GM12878 (cell line): ENCODE data around the gene FAM76A. TPM values are rescaled to one million over a fixed set of nuclear protein-coding genes. Genes with fewer than 3 reads are reported as not detected.
"Not testable (repeated sequence)": the region's sequence is repeated elsewhere in the genome, so short reads cannot be mapped to it uniquely, and the experiment has no call there.

Source experiments
- ATAC-seq: fragments of 200-7000 bp; cut with Tn5 transposase; 3 replicates; pipeline ENCODE4 v1.9.1; 2020; ENCODE audit warnings: mild to moderate bottlenecking, moderate library complexity
- BruUV-seq: library from RNA; stranded (reverse); fragments of 400-500 nt; replicated peaks from 2 replicates; lab custom pipeline; 2021; lab: Mats Ljungman, UMichigan
- CTCF ChIA-PET: fragments of 300-600 bp; sonication (Branson Sonifier 250); formaldehyde crosslinking; extraction: SDS; loops from one replicate; lab custom pipeline; 2021; ENCODE audit warnings: inconsistent platforms; lab: Yijun Ruan, JAX
- POLR2A ChIA-PET: fragments of 350-600 bp; formaldehyde crosslinking; extraction: SDS; loops from one replicate; lab custom pipeline; 2021; ENCODE audit warnings: inconsistent platforms; lab: Charles Lee
- RAD21 ChIA-PET: fragments of 300-600 bp; sonication (Branson Sonifier 250); formaldehyde crosslinking; loops from one replicate; lab custom pipeline; 2023; ENCODE audit warnings: antibody characterized with exemption; ENCODE audit not compliant: unreplicated experiment; lab: Charles Lee
- SMC1A ChIA-PET: fragments of 300-600 bp; sonication (Branson Sonifier 250); formaldehyde crosslinking; loops from one replicate; lab custom pipeline; 2023; ENCODE audit not compliant: unreplicated experiment, uncharacterized antibody; lab: Charles Lee
- DNase-seq: peaks from one replicate; pipeline ENCODE4 v3.0.0-alpha.2; 2011; ENCODE audit warnings: low read depth, low spot score
- FAIRE-seq: peaks from 3 replicates; lab custom pipeline; 2011; peaks lifted over from hg19 to GRCh38; lab: Jason Lieb, UNC
- H2AFZ ChIP-seq: 2 replicates; pipeline ENCODE4 v1.6.0; 2011; ENCODE audit warnings: low read depth, low read length, control low read depth; ENCODE audit not compliant: control insufficient read depth
- H3K27ac ChIP-seq: 2 replicates; pipeline ENCODE4 v1.5.1; 2011; ENCODE audit warnings: control low read depth; ENCODE audit not compliant: control insufficient read depth, insufficient read depth
- H3K27me3 ChIP-seq, 2 experiments: replicated peaks in 1 of 2; 2 replicates each; pipeline versions ENCODE4 v1.6.0 to v1.6.1; 2011; ENCODE audit warnings: low read length in 1 of 2; ENCODE audit not compliant: control insufficient read depth in 2 of 2, insufficient read depth in 2 of 2
- H3K36me3 ChIP-seq, 2 experiments: 2 replicates each; pipeline ENCODE4 v1.5.1; 2011; ENCODE audit warnings: low read length in 1 of 2; ENCODE audit not compliant: control insufficient read depth in 2 of 2, insufficient read depth in 2 of 2
- H3K4me1 ChIP-seq: 2 replicates; pipeline ENCODE4 v1.6.1; 2011; ENCODE audit warnings: mild to moderate bottlenecking, low read length, moderate library complexity, mixed read lengths; ENCODE audit not compliant: control insufficient read depth, insufficient read depth
- H3K4me2 ChIP-seq: 2 replicates; pipeline ENCODE4 v1.6.0; 2011; ENCODE audit warnings: control low read depth; ENCODE audit not compliant: control insufficient read depth, insufficient read depth
- H3K4me3 ChIP-seq: fragments of 200-600 bp; sonication (generic); 2 replicates; pipeline ENCODE4 v1.5.1; 2016
- H3K79me2 ChIP-seq: 2 replicates; pipeline ENCODE4 v1.6.0; 2011; ENCODE audit warnings: low read length; ENCODE audit not compliant: control insufficient read depth, insufficient read depth
- H3K9ac ChIP-seq: 2 replicates; pipeline ENCODE4 v1.8.0; 2011; ENCODE audit warnings: low read length, control low read depth, mixed read lengths; ENCODE audit not compliant: control insufficient read depth, insufficient read depth
- H3K9me3 ChIP-seq: replicated peaks from 3 replicates; pipeline ENCODE4 v1.5.1; 2011; ENCODE audit warnings: mild to moderate bottlenecking, low read length; ENCODE audit not compliant: control insufficient read depth, insufficient read depth
- H4K20me1 ChIP-seq: 2 replicates; pipeline ENCODE4 v1.6.0; 2011; ENCODE audit not compliant: control insufficient read depth, insufficient read depth
- EGR1 ChIP-seq, 2 experiments: IDR thresholded peaks; 1 replicate in 1 of 2; 2 replicates in 1 of 2; pipeline ENCODE4 v1.6.1; 2011 to 2012; ENCODE audit warnings: low read depth in 2 of 2, low read length in 2 of 2, borderline replicate concordance in 1 of 2, mild to moderate bottlenecking in 1 of 2, moderate library complexity in 1 of 2
- KDM1A ChIP-seq: fragments of 200-600 bp; sonication (generic); IDR thresholded peaks from 2 replicates; pipeline ENCODE4 v1.6.1; 2016; ENCODE audit warnings: borderline replicate concordance
- NFYB ChIP-seq: IDR thresholded peaks from 2 replicates; pipeline ENCODE4 v1.6.1; 2011; ENCODE audit warnings: low read depth, mild to moderate bottlenecking, low read length, improper control_type of control experiment, moderate library complexity; ENCODE audit not compliant: insufficient read depth
- PAX5 ChIP-seq: IDR thresholded peaks from 2 replicates; pipeline ENCODE4 v1.6.1; 2011; ENCODE audit warnings: low read depth, low read length, borderline replicate concordance
- PAX8 ChIP-seq: fragments of 450-650 bp; IDR thresholded peaks from 2 replicates; pipeline ENCODE4 v1.6.1; 2017; ENCODE audit warnings: mild to moderate bottlenecking, moderate library complexity
- POLR2A ChIP-seq: IDR thresholded peaks from 2 replicates; pipeline ENCODE4 v1.6.1; 2011; ENCODE audit warnings: low read depth, mild to moderate bottlenecking, low read length
- POLR2AphosphoS5 ChIP-seq: IDR thresholded peaks from 2 replicates; pipeline ENCODE4 v1.6.1; 2011; ENCODE audit warnings: mild to moderate bottlenecking, low read length, inconsistent platforms
- SIX5 ChIP-seq: IDR thresholded peaks from 2 replicates; pipeline ENCODE4 v1.6.1; 2011; ENCODE audit warnings: mild to moderate bottlenecking, low read depth, low read length, moderate library complexity; ENCODE audit not compliant: severe bottlenecking
- SREBF2 ChIP-seq: IDR thresholded peaks from 2 replicates; pipeline ENCODE4 v1.6.1; 2012; ENCODE audit warnings: mild to moderate bottlenecking, low read length
- SUZ12 ChIP-seq: fragments of 200-600 bp; sonication (generic); IDR thresholded peaks from one replicate; pipeline ENCODE4 v1.6.1; 2018; ENCODE audit warnings: antibody characterized with exemption, mild to moderate bottlenecking; ENCODE audit not compliant: unreplicated experiment
- WRNIP1 ChIP-seq: IDR thresholded peaks from 2 replicates; pipeline ENCODE4 v1.6.1; 2011; ENCODE audit warnings: low read depth, low read length, improper control_type of control experiment, borderline replicate concordance
- YBX1 ChIP-seq: fragments of 450-650 bp; IDR thresholded peaks from 2 replicates; pipeline ENCODE4 v1.6.1; 2016; ENCODE audit warnings: antibody characterized with exemption
- WGBS: methylation state at CpG from one replicate; pipeline ENCODE4 v1.1.6; 2016; ENCODE audit warnings: low lambda C conversion rate; ENCODE audit not compliant: insufficient replicate concordance, insufficient coverage; ENCODE audit errors: missing lambda C conversion rate; 5-methylcytosine and 5-hydroxymethylcytosine counted together
- in situ Hi-C: fragments of 300-500 bp; cut with MboI; formaldehyde crosslinking; loops from 9 replicates; pipeline ENCODE4 v1.14.3; 2018; ENCODE audit warnings: mixed read lengths
- intact Hi-C: fragments of 100-400 bp; cut with micrococcal nuclease; formaldehyde crosslinking; loops from one replicate; pipeline ENCODE4 v1.14.2; 2022; ENCODE audit not compliant: unreplicated experiment
- polyA plus RNA-seq, 11 experiments: library from polyadenylated mRNA; depleted of rRNA in 4 of 11; unstranded in 6 of 11; stranded (reverse) in 5 of 11; fragments of >200 nt; fragmentation: Nextera tagmentation in 4 of 11; fragmentation: Illumina TruSeq in 1 of 11; extraction: Ambion mirVana in 4 of 11; extraction: Trizol in 1 of 11; gene quantifications; 1 replicate in 1 of 11; 2 replicates in 10 of 11; pipeline versions ENCODE4 v1.2.1 to v1.2.3, GENCODE V29; 2011 to 2016; ENCODE audit warnings: inconsistent platforms in 2 of 11, missing spikeins in 2 of 11, low read depth in 1 of 11
- total RNA-seq, 4 experiments: library from RNA; depleted of rRNA in 3 of 4; stranded (reverse); fragments of >200 nt in 3 of 4; fragmentation: Illumina TruSeq in 1 of 4; extraction: Trizol in 1 of 4; gene quantifications; 2 replicates each; pipeline versions ENCODE4 v1.2.1 to v1.2.3, GENCODE V29; 2013 to 2021

FAM76A gene
- total and polyA plus RNA-seq, 10 of the 15 experiments (the other 5 are each of a cell fraction or from before 2014, with no cell fraction given) = 5.4 to 13.4 (median 7.6) TPM

- TSS peak; percentile 4 for BruUV-seq
- WGBS = 100% methylated on average over 3 of the region's 3 CpGs
- H3K27ac ChIP-seq, H4K20me1 ChIP-seq, H3K9ac ChIP-seq, H3K4me3 ChIP-seq, H3K9me3 ChIP-seq, H3K4me1 ChIP-seq, H2AFZ ChIP-seq, FAIRE-seq, ATAC-seq, DNase-seq, H3K27me3 ChIP-seq, intact Hi-C loops, H3K4me2 ChIP-seq, in situ Hi-C loops, RAD21 ChIA-PET: not testable (repeated sequence)
- peaks cover 19% of the 10 kb centered on the region for H3K79me2 ChIP-seq
- TF ChIP-seq NFYB = peak; percentile 73
- ChIA-PET CTCF (interaction anchor here (0.8 to 1.4 kb wide), 2 partner anchors 65 to 121 kb away, joined by 3 read pairs; no protein-coding TSS in a partner anchor), SMC1A (interaction anchor here (1.7 kb wide), 1 partner anchor 9 kb away, joined by 4 read pairs; no protein-coding TSS in a partner anchor), POLR2A (interaction anchor here (0.6 kb wide), 1 partner anchor 67 kb away, joined by 3 read pairs; no protein-coding TSS in a partner anchor)
- peaks cover 3 to 32% of the 10 kb centered on the region in 2 experiments for H3K36me3 ChIP-seq
Observed at GRCh38 chr1:27790270-27790669, 64.5 kb downstream of the FAM76A start.

GRCh38 chr1:27795601-27796000 lies 69.8 kb downstream of the FAM76A start:
- FAIRE-seq = no peak
- in situ Hi-C loops = no loop called here
- Histone ChIP-seq H3K36me3 (peaks cover 0 to 32% of the 10 kb centered on the region in 2 experiments), H3K27ac (no peak overlapping the region), H4K20me1 (no peaks in the 10 kb centered on the region), H3K27me3 (no peaks in the 10 kb centered on the region), H3K4me2 (no peak overlapping the region)
- SMC1A ChIA-PET = no interaction called here
- 0% methylated on average over 1 of the region's 1 CpG for WGBS
- TF ChIP-seq SIX5 (no peak), PAX8 (no peak), WRNIP1 (no peak), PAX5 (no peak), KDM1A (no peak), POLR2AphosphoS5 (no peak), SUZ12 (no peak), NFYB (no peak), EGR1 (IDR thresholded peaks at IDR 0.05; ENCODE audit: borderline replicate concordance in 1 of 2, low read depth in 2 of 2, low read length in 2 of 2) (no peak), YBX1 (no peak), POLR2A (no peak), SREBF2 (no peak)
- TF ChIP-seq, all 136 proteins: peak for 0
- ChIA-PET POLR2A (no interaction called here), RAD21 (no interaction called here), CTCF (no interaction called here)
- no peaks in the 10 kb centered on the region for H3K9me3 ChIP-seq
- BruUV-seq = no TSS peak
- ATAC-seq = no peak
- no peaks in the 10 kb centered on the region for H3K4me1 ChIP-seq
- H3K4me3 ChIP-seq = no peak overlapping the region
- no peak overlapping the region for H3K9ac ChIP-seq
- H2AFZ ChIP-seq = no peak overlapping the region
- intact Hi-C loops = no loop called here
- H3K79me2 ChIP-seq = no peaks in the 10 kb centered on the region
- no peak for DNase-seq
